HG02981 (cell line): ENCODE measurements around the gene CERKL.

ENCODE experiments used
- ATAC-seq: cut with Tn5 transposase; IDR thresholded peaks from one replicate; pipeline ENCODE4 v1.9.1; 2021; ENCODE audit warnings: mild to moderate bottlenecking, moderate library complexity; ENCODE audit not compliant: unreplicated experiment

The CERKL gene

GRCh38 chr2:181678861-181679543, 22.1 kb upstream of the CERKL start:
- ATAC-seq = no peak

- peak; percentile 40 for ATAC-seq
These were observed 21.1 kb upstream of the CERKL start for GRCh38 chr2:181677912-181678586.

GRCh38 chr2:181675254-181675653, 18.3 kb upstream of the CERKL start:
- ATAC-seq = no peak

GRCh38 chr2:181674461-181674860, 17.6 kb upstream of the CERKL start:
- no peak for ATAC-seq

GRCh38 chr2:181673173-181673572, 16.3 kb upstream of the CERKL start:
- no peak for ATAC-seq

- ATAC-seq = peak; percentile 82
These were observed 15.5 kb upstream of the CERKL start for GRCh38 chr2:181672255-181673008.

GRCh38 chr2:181670632-181671031, 13.7 kb upstream of the CERKL start:
- no peak for ATAC-seq

GRCh38 chr2:181667234-181667633, 10.3 kb upstream of the CERKL start:
- no peak for ATAC-seq

GRCh38 chr2:181662287-181662686, 5.4 kb upstream of the CERKL start:
- no peak for ATAC-seq

- no peak for ATAC-seq
These were observed 3.3 kb upstream of the CERKL start for GRCh38 chr2:181660181-181660580.

GRCh38 chr2:181658444-181658843, 1.5 kb upstream of the CERKL start:
- no peak for ATAC-seq

GRCh38 chr2:181657379-181657778, 474 bp upstream of the CERKL start:
- no peak for ATAC-seq

- no peak for ATAC-seq
These were observed 1.4 kb downstream of the CERKL start for GRCh38 chr2:181655519-181655918.

- no peak for ATAC-seq
These were observed 7.4 kb downstream of the CERKL start for GRCh38 chr2:181649436-181649979.

GRCh38 chr2:181648478-181649155, 8.3 kb downstream of the CERKL start:
- peak; percentile 62 for ATAC-seq

- peak; percentile 50 for ATAC-seq
These were observed 10.4 kb downstream of the CERKL start for GRCh38 chr2:181646415-181646987.

- no peak for ATAC-seq
These were observed 13.8 kb downstream of the CERKL start for GRCh38 chr2:181643151-181643550.

- ATAC-seq = no peak
These were observed 14.8 kb downstream of the CERKL start for GRCh38 chr2:181642086-181642485.

- ATAC-seq = no peak
These were observed 17.2 kb downstream of the CERKL start for GRCh38 chr2:181639686-181640085.

- ATAC-seq = peak; percentile 77
These were observed 24.0 kb downstream of the CERKL start for GRCh38 chr2:181632733-181633401.
